HCT116 (cell line): ENCODE results near the gene SDF2. TPM values are rescaled to one million over a fixed set of nuclear protein-coding genes. Genes with fewer than 3 reads are reported as not detected.

Experiments used
- ATAC-seq: fragments of 200-7000 bp; cut with Tn5 transposase; 2 replicates; pipeline ENCODE4 v1.9.1; 2020; ENCODE audit warnings: mild to moderate bottlenecking, moderate library complexity
- BruUV-seq: library from RNA; stranded (reverse); fragments of 400-500 nt; replicated peaks from 2 replicates; lab custom pipeline; 2021; lab: Mats Ljungman, UMichigan
- CTCF ChIA-PET: fragments of 300-600 bp; sonication (Branson Sonifier 250); formaldehyde crosslinking; loops from one replicate; lab custom pipeline; 2021; ENCODE audit warnings: antibody characterized with exemption; lab: Charles Lee
- POLR2A ChIA-PET: fragments of 300-600, 350-600 bp; sonication (Branson Sonifier 250); formaldehyde crosslinking; loops from one replicate; lab custom pipeline; 2021; ENCODE audit warnings: antibody characterized with exemption; lab: Charles Lee
- RAD21 ChIA-PET, 2 experiments: fragments of 300-600 bp; sonication (Branson Sonifier 250); formaldehyde crosslinking; loops; one replicate each; lab custom pipeline; 2023; ENCODE audit warnings: low total read pairs in 2 of 2; ENCODE audit not compliant: uncharacterized antibody in 2 of 2, unreplicated experiment in 2 of 2, low non-redundant PET in 1 of 2; lab: Charles Lee
- DNase-seq: peaks from one replicate; pipeline ENCODE4 v3.0.0-alpha.2; 2010; ENCODE audit warnings: low read depth, low spot score
- H2AFZ ChIP-seq: fragments of 200-600 bp; shearing (Covaris generic), sonication (generic); 2 replicates; pipeline ENCODE4 v1.6.1; 2017; ENCODE audit warnings: low read depth, mixed run types, mixed read lengths, antibody characterized with exemption, low read length; ENCODE audit not compliant: poor library complexity, severe bottlenecking
- H3K27ac ChIP-seq: 2 replicates; pipeline ENCODE4 v1.5.1; 2012; ENCODE audit warnings: low read depth, low read length
- H3K27me3 ChIP-seq: fragments of 200-600 bp; sonication (generic); 2 replicates; pipeline ENCODE4 v1.6.1; 2016; ENCODE audit warnings: mixed run types, low read length, mixed read lengths; ENCODE audit not compliant: insufficient read depth
- H3K36me3 ChIP-seq, 2 experiments: fragments of 200-500 bp in 1 of 2; fragments of 200-600 bp in 1 of 2; sonication (Bioruptor generic) in 1 of 2; sonication (generic) in 1 of 2; 2 replicates each; pipeline versions ENCODE4 v1.5.1 to v1.6.1; 2014 to 2016; ENCODE audit warnings: low read length in 2 of 2, inconsistent platforms in 1 of 2, mixed read lengths in 1 of 2, mixed run types in 1 of 2; ENCODE audit not compliant: insufficient read depth in 2 of 2, control insufficient read depth in 1 of 2
- H3K4me1 ChIP-seq, 2 experiments: fragments of 200-600 bp in 1 of 2; sonication (generic) in 1 of 2; 2 replicates each; pipeline versions ENCODE4 v1.5.1 to v1.6.1; 2012 to 2017; ENCODE audit warnings: low read length in 2 of 2, inconsistent platforms in 1 of 2, mild to moderate bottlenecking in 1 of 2, mixed read lengths in 1 of 2, mixed run types in 1 of 2, moderate library complexity in 1 of 2; ENCODE audit not compliant: insufficient read depth in 2 of 2, control insufficient read depth in 1 of 2
- H3K4me2 ChIP-seq: fragments of 200-600 bp; sonication (generic); 2 replicates; pipeline ENCODE4 v1.6.1; 2017; ENCODE audit warnings: mixed run types, low read length, mixed read lengths
- H3K4me3 ChIP-seq, 2 experiments: fragments of 200-600 bp in 1 of 2; sonication (generic) in 1 of 2; replicated peaks in 1 of 2; 2 replicates each; pipeline ENCODE4 v1.5.1; 2011 to 2016; ENCODE audit warnings: low read length in 2 of 2, control low read depth in 1 of 2, low read depth in 1 of 2, mild to moderate bottlenecking in 1 of 2, mixed read lengths in 1 of 2, mixed run types in 1 of 2
- H3K79me2 ChIP-seq: fragments of 200-600 bp; sonication (generic); 2 replicates; pipeline ENCODE4 v1.6.1; 2017; ENCODE audit warnings: mild to moderate bottlenecking, mixed run types, low read length, moderate library complexity, mixed read lengths; ENCODE audit not compliant: insufficient read depth
- H3K9ac ChIP-seq: fragments of 200-600 bp; sonication (generic); 2 replicates; pipeline ENCODE4 v1.6.1; 2016; ENCODE audit warnings: low read length, mixed read lengths
- H3K9me2 ChIP-seq: fragments of 200-600 bp; sonication (generic), shearing (Covaris generic); 2 replicates; pipeline ENCODE4 v1.6.1; 2017; ENCODE audit warnings: mixed run types, mild to moderate bottlenecking, moderate library complexity; ENCODE audit not compliant: insufficient read depth
- H3K9me3 ChIP-seq, 2 experiments: fragments of 200-500 bp in 1 of 2; fragments of 200-600 bp in 1 of 2; sonication (Bioruptor generic) in 1 of 2; sonication (generic) in 1 of 2; 2 replicates each; pipeline ENCODE4 v1.6.1; 2014 to 2017; ENCODE audit warnings: low read length in 2 of 2, mixed read lengths in 2 of 2, inconsistent platforms in 1 of 2, low read depth in 1 of 2, mild to moderate bottlenecking in 1 of 2, mixed run types in 1 of 2, moderate library complexity in 1 of 2; ENCODE audit not compliant: control insufficient read depth in 1 of 2, insufficient read depth in 1 of 2
- H4K20me1 ChIP-seq: fragments of 200-600 bp; sonication (generic), shearing (Covaris generic); 2 replicates; pipeline ENCODE4 v1.6.1; 2017; ENCODE audit warnings: mixed run types, mild to moderate bottlenecking, moderate library complexity; ENCODE audit not compliant: insufficient read depth
- CBX3 ChIP-seq: IDR thresholded peaks from 2 replicates; pipeline ENCODE4 v1.6.1; 2012; ENCODE audit warnings: low read depth
- CEBPB ChIP-seq: IDR thresholded peaks from 2 replicates; pipeline ENCODE4 v1.6.1; 2012; ENCODE audit warnings: low read depth
- EGR1 ChIP-seq: IDR thresholded peaks from 2 replicates; pipeline ENCODE4 v1.6.1; 2012; ENCODE audit warnings: low read depth
- EZH2 ChIP-seq: fragments of 200-600 bp; sonication (generic); IDR thresholded peaks from 2 replicates; pipeline ENCODE4 v1.6.1; 2017; ENCODE audit warnings: antibody characterized with exemption, mixed run types
- EZH2phosphoT487 ChIP-seq: fragments of 200-600 bp; IDR thresholded peaks from 2 replicates; pipeline ENCODE4 v1.6.1; 2018; ENCODE audit warnings: antibody characterized with exemption, borderline replicate concordance
- FOSL1 ChIP-seq: IDR thresholded peaks from 2 replicates; pipeline ENCODE4 v1.6.1; 2012; ENCODE audit warnings: low read depth
- JUND ChIP-seq: IDR thresholded peaks from 2 replicates; pipeline ENCODE4 v1.6.1; 2012
- POLR2AphosphoS5 ChIP-seq: IDR thresholded peaks from 2 replicates; pipeline ENCODE4 v1.6.1; 2011; ENCODE audit warnings: mild to moderate bottlenecking, low read depth, low read length, moderate library complexity
- SRF ChIP-seq: IDR thresholded peaks from 2 replicates; pipeline ENCODE4 v1.6.1; 2012; ENCODE audit warnings: low read depth
- intact Hi-C: fragments of 100-400 bp; cut with micrococcal nuclease; formaldehyde crosslinking; loops from 2 replicates; pipeline ENCODE4 v1.10.0; 2022
- total RNA-seq: library from RNA; stranded (reverse); gene quantifications from one replicate; pipeline ENCODE4 v1.2.1, GENCODE V29; 2021; ENCODE audit not compliant: unreplicated experiment
- TF ChIP-seq, protein P1 (sequence below): IDR thresholded peaks from 2 replicates; pipeline ENCODE4 v1.6.1; 2012
- TF ChIP-seq, protein P2 (sequence below): IDR thresholded peaks from 2 replicates; pipeline ENCODE4 v1.6.1; 2012; ENCODE audit warnings: low read depth
- TF ChIP-seq, protein P3 (sequence below): IDR thresholded peaks from 2 replicates; pipeline ENCODE4 v1.6.1; 2012

SDF2 gene
- total RNA-seq, 1 experiment from 2014 or later: 41.3 TPM

DNA sequence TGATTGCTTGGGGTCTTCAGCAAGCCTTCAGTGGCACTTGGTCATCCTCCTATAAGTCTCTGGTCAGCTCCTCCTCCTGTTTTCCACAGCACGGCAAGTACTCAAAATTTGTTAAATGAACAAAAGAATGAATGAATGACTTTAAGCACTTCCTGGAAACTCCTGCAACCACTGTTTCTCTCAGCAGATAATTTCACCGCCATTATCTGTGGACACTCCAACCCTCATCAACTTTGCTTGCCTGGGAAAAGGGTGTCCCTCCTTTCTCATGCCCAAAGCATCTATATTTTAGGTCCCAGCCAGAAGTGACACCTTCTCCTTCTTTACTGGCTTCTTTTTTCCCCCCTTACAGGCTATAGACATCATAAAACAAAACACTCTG, 45.6 kb upstream of the SDF2 start:
- ChIA-PET POLR2A (interaction anchor here (1.1 kb wide), 1 partner anchor 12 kb away, joined by 4 read pairs; the partner anchor contains the start of gene RPL23A), CTCF (no interaction called here), RAD21 (no interaction called here)
- ATAC-seq (no peak), DNase-seq (no peak)
- no peaks in the 10 kb centered on the region for H3K9me3 ChIP-seq
- intact Hi-C loops: no loop called here
- no peak overlapping the region for H3K4me3 ChIP-seq
- no peak for TF ChIP-seq EZH2phosphoT487
- TF ChIP-seq, protein P1, sequence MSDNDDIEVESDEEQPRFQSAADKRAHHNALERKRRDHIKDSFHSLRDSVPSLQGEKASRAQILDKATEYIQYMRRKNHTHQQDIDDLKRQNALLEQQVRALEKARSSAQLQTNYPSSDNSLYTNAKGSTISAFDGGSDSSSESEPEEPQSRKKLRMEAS: no peak
- TF ChIP-seq CEBPB: no peak
- no peak for TF ChIP-seq EZH2
- TF ChIP-seq, protein P2, sequence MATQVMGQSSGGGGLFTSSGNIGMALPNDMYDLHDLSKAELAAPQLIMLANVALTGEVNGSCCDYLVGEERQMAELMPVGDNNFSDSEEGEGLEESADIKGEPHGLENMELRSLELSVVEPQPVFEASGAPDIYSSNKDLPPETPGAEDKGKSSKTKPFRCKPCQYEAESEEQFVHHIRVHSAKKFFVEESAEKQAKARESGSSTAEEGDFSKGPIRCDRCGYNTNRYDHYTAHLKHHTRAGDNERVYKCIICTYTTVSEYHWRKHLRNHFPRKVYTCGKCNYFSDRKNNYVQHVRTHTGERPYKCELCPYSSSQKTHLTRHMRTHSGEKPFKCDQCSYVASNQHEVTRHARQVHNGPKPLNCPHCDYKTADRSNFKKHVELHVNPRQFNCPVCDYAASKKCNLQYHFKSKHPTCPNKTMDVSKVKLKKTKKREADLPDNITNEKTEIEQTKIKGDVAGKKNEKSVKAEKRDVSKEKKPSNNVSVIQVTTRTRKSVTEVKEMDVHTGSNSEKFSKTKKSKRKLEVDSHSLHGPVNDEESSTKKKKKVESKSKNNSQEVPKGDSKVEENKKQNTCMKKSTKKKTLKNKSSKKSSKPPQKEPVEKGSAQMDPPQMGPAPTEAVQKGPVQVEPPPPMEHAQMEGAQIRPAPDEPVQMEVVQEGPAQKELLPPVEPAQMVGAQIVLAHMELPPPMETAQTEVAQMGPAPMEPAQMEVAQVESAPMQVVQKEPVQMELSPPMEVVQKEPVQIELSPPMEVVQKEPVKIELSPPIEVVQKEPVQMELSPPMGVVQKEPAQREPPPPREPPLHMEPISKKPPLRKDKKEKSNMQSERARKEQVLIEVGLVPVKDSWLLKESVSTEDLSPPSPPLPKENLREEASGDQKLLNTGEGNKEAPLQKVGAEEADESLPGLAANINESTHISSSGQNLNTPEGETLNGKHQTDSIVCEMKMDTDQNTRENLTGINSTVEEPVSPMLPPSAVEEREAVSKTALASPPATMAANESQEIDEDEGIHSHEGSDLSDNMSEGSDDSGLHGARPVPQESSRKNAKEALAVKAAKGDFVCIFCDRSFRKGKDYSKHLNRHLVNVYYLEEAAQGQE: no peak
- TF ChIP-seq POLR2AphosphoS5: no peak
- TF ChIP-seq CBX3: no peak
- no peak for TF ChIP-seq EGR1
- TF ChIP-seq, protein P3, sequence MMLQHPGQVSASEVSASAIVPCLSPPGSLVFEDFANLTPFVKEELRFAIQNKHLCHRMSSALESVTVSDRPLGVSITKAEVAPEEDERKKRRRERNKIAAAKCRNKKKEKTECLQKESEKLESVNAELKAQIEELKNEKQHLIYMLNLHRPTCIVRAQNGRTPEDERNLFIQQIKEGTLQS: no peak
- TF ChIP-seq SRF: no peak
- TF ChIP-seq JUND: no peak
- no peak for TF ChIP-seq FOSL1
- no peaks in the 10 kb centered on the region for H4K20me1 ChIP-seq
- BruUV-seq: no TSS peak
- H3K9ac ChIP-seq: no peak overlapping the region
- no peak overlapping the region for H3K27ac ChIP-seq
- no peaks in the 10 kb centered on the region for H3K79me2 ChIP-seq
- H3K4me2 ChIP-seq: no peak overlapping the region
- H3K36me3 ChIP-seq: peaks cover 4 to 6% of the 10 kb centered on the region in 2 experiments; a peak in 3 of 4 replicates
- H3K4me1 ChIP-seq: peaks cover 9 to 16% of the 10 kb centered on the region in 2 experiments
- H3K9me2 ChIP-seq: no peaks in the 10 kb centered on the region
- H3K27me3 ChIP-seq: no peaks in the 10 kb centered on the region
- H2AFZ ChIP-seq: no peak overlapping the region
